SIG-M5 treated with dmso at 0.1 percent for 504 hours (cell line): ENCODE measurements around the gene CTBS.
A peak's percentile ranks its signal among the peaks of the same experiment; 100 is the strongest.
"Not testable (repeated sequence)": the region's sequence is repeated elsewhere in the genome, so short reads cannot be mapped to it uniquely, and the experiment has no call there.

Experiments
- DNase-seq: peaks from one replicate; lab custom pipeline; 2025; ENCODE audit not compliant: unreplicated experiment; lab: John Stamatoyannopoulos, UW

CTBS gene

DNA sequence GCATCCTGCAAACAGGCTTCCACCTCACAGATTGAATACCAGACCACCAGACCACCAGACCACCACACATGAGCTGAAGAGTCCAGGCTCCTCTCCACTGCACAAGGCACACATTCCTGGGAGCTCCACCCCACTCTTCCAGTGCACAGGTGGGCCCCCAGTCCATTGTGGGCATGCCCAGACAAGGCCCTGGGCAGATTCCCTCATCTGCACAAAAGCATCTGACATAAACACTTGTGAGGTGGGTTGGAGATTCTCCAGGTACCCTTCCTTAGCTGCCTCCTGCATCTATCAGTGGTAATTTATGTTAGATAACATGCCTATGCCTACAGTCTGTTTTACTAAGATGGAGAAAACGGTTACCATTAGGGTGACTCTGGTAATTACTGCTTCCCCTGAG, 11.6 kb upstream of the CTBS start:
- no peak for DNase-seq

DNA sequence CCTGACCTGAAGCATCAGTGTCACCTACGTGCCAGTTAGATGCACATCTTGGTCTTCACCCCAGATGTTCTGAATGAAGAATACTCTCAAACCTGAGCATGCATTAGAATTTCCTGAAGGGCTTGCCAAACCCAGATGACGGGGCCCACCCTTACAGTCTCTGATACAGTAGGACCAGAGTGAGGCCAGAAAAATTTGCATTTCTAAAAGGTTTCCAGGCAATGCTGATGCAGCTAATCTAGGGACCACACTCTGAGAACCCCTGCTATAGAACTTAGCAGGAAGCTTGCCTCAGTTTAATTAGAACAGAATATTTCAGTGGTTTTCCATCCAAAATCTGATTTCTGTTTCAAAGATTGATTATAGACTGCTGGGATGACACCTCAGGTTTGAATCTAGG, 9.9 kb upstream of the CTBS start:
- DNase-seq, result no peak

- no peak for DNase-seq
These were observed 9.4 kb upstream of the CTBS start for GRCh38 chr1:84583648-84584047.

- DNase-seq, result no peak
These were observed 8.8 kb upstream of the CTBS start for GRCh38 chr1:84582802-84583587.

DNA sequence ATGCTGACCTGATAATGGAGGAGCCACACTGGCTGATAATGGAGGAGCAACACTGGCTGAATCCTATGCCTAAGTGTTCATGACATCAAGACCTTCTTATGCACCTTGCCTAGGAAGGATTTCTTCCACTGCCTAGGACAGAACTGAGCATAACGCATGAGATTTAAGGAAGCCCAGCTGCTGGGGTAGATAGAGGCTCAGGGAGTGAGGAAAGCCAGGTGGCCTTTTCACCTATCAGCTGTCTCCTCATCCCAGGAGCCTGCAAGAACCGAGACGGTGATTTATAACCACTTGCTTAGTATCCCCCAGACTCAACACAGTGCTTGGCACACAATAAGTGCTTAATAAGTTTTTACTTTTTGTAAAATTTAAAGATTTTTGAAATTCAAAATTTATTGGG, 7.4 kb upstream of the CTBS start:
- no peak for DNase-seq

DNA sequence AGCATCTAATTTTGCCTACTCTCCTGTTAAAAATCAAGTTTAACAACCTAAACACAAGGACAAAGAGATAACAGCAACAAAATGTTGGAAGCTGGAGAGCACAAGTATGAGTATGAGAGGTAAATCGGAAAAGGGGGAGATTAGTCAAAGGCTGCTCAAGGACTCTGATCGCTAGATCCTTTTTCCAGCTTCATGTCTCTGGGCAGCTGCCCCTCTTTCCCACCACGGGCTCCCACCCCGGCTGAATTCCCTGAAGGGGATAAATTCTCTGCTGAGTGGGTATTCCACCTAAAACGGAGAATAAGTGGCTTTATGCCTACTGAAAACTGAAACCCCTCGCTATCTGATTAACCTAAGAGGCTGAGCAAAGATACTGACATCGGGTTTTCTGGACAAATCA, 696 bp upstream of the CTBS start:
- no peak for DNase-seq

DNA sequence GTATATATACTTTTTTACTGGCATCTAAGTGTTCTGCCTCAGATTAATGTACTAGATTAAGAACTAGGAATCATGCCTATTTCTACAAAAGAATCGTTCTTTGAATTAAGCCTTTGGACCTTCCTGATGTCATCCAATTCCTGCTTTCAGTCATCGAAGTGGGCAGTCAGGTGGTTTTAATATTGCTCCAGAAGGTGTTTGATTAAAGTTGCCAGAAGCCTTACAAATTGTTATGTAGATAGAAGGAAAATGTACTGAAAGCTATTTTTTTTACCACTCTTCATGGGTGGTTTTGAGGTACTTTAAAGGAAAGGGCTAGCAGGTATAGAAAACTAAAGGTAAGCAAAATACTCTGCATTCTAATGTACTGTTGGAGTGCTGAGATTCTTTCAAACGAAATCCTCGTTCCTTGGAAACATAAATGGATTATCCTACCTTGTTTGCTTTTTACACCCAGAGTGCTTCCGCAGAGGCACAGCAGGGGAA, 716 bp downstream of the CTBS start:
- DNase-seq, result peak; percentile 39

GRCh38 chr1:84571150-84571535, 3.1 kb downstream of the CTBS start:
- no peak for DNase-seq

- DNase-seq, result no peak
These were observed 3.6 kb downstream of the CTBS start for GRCh38 chr1:84570436-84571149.

- no peak for DNase-seq
These were observed 5.0 kb downstream of the CTBS start for GRCh38 chr1:84569216-84569615.

- no peak for DNase-seq
These were observed 23.4 kb downstream of the CTBS start for GRCh38 chr1:84550826-84551225.

- no peak for DNase-seq
These were observed 32.6 kb downstream of the CTBS start for GRCh38 chr1:84541679-84542078.

- DNase-seq, result no peak
These were observed 33.5 kb downstream of the CTBS start for GRCh38 chr1:84540759-84541158.

- DNase-seq, result no peak
These were observed 34.3 kb downstream of the CTBS start for GRCh38 chr1:84539972-84540371.

DNA sequence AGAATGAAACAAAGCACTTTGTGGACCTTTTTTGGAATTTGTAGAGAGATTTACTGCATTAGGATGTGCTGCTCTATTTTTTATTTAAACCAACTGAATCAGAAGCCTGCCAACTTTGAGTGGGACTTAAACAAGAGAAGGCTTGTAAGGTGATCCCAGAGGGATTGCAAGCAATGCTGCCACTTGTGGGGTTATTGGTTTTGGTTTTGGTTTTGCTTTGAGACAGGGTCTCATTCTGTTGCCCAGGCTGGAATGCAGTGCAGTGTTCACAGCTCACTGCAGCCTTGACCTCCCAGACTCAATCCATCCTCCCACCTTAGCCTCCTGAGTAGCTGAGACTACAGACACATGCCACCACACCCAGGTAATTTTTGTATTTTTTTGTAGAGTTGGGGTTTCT, 35.6 kb downstream of the CTBS start:
- DNase-seq, result no peak

GRCh38 chr1:84525779-84526178, 48.5 kb downstream of the CTBS start:
- no peak for DNase-seq

DNA sequence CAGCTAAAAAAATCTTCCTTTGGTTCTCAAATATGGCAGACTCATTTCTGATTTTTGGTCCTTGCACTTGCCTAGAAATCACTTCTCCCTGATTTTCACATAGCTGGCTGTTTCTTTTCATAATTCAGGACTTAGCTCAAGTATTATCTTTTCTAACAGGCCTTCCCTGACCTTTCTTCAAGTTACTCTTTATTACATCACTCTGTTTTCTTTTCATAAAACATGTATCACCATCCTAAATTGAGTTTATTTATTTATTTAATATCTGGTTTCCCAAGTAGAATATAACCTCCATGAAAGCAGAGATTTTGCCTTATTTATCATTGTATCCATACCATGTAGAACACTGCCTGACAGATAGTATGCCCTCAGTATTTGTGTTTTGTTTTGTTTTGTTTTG, 49.6 kb downstream of the CTBS start:
- no peak for DNase-seq

GRCh38 chr1:84510668-84511067, 63.6 kb downstream of the CTBS start:
- no peak for DNase-seq

DNA sequence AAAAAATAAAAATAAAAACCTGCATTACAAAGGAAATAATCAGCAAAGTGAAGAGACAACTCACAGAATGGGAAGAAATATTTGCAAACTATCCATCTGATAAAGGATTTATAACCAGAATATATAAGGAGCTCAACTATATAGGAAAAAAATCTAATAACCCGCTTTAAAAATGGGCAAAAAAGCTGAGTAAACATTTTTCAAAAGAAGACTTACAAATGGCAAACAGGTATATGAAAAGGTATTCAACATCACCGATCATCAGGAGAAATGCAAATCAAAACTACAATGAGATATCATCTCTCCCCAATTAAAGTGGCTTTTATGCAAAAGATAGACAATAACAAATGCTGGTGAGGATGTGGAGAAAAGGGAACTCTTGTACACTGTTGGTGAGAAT, 64.1 kb downstream of the CTBS start:
- DNase-seq, result no peak

DNA sequence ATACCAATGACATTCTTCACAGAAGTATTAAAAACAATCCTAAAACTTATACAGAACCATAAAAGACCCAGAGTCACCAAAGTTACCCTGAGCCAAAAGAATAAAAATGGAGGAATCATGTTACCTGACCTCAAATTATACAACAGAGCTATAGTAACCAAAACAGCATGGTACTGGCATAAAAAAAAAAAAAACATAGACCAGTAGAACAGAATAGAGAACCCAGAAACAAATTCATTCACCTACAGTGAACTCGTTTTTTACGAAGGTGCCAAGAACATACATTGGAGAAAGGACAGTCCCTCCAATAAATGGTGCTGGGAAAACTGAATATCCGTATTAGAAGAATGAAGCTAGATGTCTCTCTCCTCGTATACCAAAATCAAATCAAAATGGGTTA, 65.2 kb downstream of the CTBS start:
- DNase-seq, result no peak

- no peak for DNase-seq
These were observed 65.7 kb downstream of the CTBS start for GRCh38 chr1:84508510-84508909.

DNA sequence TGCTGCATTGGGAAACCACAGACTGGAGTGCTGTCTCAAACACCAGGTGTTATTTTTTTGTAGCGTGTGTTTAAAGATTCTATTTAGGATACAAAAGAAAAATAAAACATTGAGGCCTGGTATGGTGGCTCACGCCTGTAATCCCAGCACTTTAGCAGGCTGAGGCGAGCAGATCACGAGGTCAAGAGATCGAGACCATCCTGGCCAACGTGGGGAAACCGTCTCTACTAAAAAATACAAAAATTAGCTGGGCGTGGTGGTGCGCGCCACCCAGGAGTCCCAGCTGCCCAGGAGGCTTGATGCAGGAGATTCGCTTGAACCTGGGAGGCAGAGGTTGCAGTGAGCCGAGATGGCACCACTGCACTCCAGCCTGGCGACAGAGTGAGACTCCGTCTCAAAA, 66.4 kb downstream of the CTBS start:
- not testable (repeated sequence) for DNase-seq
